Adrenal gland (tissue), 5 donors: ENCODE results near the gene ADAMTS8.

ENCODE experiments used
- POLR2A ChIP-seq, 2 donors: fragments of 450-650 bp; IDR thresholded peaks; one replicate each; pipeline ENCODE4 v1.6.1; 2017; ENCODE audit warnings: antibody characterized with exemption in 2 of 2, mild to moderate bottlenecking in 2 of 2, moderate library complexity in 1 of 2
- TF ChIP-seq, protein P1 (sequence below), 6 experiments: fragments of 450-650 bp in 4 of 6; fragments of 200-600 bp in 2 of 6; sonication (generic) in 1 of 6; IDR thresholded peaks; 1 replicate in 5 of 6; 2 replicates in 1 of 6; pipeline versions ENCODE4 v1.5.1 to v1.8.0; 2016 to 2021; ENCODE audit warnings: antibody characterized with exemption in 6 of 6, mild to moderate bottlenecking in 2 of 6, moderate library complexity in 1 of 6
- donor health status: DM: no; HTN: no; CAD: no.

DNA sequence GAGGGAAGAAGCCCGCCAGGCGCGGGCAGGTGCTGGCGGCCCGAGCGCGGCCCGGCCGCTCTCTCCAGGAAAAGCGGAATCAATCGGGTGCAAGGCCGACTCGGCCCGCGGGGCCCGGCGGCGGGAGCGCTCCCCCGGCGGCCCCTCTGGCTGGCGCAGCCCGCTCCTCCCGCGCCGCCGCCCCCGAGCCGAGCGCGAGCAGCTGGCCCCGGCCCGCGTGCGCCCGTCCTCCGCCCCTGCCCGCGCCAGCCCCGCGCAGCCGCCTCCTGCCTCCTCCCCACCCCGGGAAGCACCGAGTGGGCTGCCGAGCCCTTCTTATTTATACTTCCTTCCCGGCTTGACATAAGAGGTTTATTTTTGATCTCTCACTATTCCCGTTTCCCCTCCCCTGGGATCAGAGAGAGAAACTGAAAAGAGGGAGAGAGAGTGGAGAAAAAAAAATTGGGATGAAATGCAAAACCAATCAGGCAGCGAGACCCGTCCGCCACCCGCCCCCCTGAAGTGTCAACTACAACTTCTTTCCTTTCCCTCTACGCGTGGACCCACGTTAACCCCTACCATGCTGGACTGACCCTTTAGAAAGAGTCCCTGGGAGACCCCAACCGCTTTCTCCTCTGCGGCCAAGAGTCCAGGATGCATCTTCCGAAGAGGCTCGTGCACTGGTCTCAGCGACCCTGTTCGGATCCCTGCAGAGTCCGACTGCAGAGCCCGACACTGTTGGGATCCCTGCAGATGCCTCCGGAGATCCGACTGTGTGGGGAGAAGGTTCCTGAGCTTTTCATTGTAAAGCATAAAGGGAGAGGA is at the start of gene ADAMTS8:
- TF ChIP-seq, protein P1, sequence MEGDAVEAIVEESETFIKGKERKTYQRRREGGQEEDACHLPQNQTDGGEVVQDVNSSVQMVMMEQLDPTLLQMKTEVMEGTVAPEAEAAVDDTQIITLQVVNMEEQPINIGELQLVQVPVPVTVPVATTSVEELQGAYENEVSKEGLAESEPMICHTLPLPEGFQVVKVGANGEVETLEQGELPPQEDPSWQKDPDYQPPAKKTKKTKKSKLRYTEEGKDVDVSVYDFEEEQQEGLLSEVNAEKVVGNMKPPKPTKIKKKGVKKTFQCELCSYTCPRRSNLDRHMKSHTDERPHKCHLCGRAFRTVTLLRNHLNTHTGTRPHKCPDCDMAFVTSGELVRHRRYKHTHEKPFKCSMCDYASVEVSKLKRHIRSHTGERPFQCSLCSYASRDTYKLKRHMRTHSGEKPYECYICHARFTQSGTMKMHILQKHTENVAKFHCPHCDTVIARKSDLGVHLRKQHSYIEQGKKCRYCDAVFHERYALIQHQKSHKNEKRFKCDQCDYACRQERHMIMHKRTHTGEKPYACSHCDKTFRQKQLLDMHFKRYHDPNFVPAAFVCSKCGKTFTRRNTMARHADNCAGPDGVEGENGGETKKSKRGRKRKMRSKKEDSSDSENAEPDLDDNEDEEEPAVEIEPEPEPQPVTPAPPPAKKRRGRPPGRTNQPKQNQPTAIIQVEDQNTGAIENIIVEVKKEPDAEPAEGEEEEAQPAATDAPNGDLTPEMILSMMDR (IDR thresholded peaks at IDR 0.05), result no peak
- TF ChIP-seq POLR2A (IDR thresholded peaks at IDR 0.05), result no peak
